GM21515 (cell line): Measurements from ENCODE around the gene MDP1.

ENCODE experiments used
- ATAC-seq: cut with Tn5 transposase; IDR thresholded peaks from one replicate; pipeline ENCODE4 v1.9.1; 2021; ENCODE audit not compliant: unreplicated experiment

Gene MDP1

GRCh38 chr14:24215495-24216344 is at the start of gene MDP1:
Gene MDP1 (minus strand): TSS chr14:24216066. CDS start chr14:24215955, 111 bp downstream.
- ATAC-seq = peak; percentile 63

GRCh38 chr14:24264298-24264697 is 48.4 kb upstream of the MDP1 start:
- no peak for ATAC-seq

DNA sequence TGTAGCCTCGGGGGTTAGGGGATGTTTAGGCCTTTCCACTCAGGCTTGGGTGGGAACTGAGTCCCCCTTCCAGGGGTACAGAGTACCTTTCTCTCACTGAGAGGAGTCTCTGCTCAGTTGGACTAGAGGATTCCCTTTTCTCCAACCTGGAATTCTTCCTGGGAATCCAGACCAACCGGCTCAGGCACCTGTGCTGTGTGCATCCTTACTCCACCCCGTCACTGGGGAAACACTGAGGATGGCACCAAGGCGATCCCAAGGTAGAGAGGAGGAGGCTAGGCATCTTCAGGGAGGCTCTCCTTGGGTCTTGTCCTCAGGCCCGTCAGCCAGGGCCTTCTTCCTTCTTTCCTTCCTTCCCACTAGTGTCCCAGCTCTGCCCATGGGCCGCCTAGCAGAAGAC is 48.0 kb upstream of the MDP1 start:
- no peak for ATAC-seq

DNA sequence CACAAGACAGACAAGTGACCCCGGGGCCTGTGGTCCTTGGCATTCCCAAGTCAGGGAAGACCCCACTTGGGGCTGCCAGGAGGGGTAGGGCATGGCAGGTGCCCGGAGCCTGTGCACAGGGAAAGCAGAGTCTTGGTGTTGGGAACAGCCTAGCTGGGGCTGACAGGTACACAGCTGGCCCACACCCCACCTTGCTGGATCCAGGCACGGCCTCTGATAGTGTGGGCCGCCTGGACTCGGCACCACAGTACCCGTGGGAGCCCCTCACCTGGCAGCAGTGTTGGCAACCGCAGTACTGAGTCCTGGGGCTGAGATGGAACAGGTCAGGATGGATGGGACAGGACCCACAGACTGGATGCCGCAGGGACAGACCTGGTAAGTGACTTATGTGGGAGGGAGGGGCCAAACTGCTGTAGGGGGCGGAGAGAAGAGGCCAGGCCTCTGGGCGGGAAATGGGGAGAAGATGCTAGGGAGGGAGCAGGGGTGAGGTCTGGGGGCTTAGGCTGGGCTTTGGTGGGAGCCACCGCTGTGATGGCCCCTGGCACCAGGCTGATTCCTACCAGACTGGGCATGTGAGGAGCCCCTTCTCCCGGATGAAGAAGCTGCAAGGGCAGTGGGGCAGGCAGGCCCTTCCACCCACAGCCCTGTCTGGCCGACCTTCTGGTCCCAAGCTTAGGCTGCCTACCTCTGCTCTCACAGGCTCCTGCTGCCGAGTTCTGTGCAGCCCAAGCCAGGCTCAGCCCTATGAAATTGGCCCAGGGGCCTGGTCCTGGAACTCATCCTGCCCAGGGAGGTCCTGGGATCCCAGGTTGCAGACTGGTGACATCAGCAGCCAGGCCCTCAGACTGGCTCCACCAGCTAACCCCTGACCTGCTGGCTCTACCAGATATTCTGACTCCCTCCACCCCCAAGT is 47.2 kb upstream of the MDP1 start, which contains the start of gene TGM1:
Gene TGM1, minus strand, starts transcription at position 357 of the 913 bp plus-strand sequence. CDS start 825 bp downstream, outside the sequence.
- ATAC-seq = no peak

GRCh38 chr14:24261969-24262327 is 46.1 kb upstream of the MDP1 start:
- ATAC-seq = no peak

- no peak for ATAC-seq
These were observed 45.5 kb upstream of the MDP1 start for GRCh38 chr14:24261256-24261968.

DNA sequence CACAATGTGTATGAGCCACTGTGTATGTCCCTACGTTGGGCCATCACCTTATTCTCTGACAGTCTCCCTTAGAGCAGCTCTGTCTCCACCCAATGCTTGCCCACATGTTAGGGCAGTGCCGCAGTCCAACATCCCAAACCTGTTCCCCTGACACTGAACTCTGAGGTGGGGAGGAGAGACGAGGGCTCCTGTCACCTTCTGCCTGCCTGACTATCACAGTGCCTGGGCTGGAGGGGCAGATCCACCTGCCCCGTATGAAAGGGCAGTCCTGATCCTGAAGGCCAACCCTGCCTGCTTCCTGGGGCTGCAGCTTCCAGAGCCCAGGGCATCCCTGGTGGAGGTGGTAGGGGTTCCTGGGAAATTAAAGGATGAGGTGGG is 44.9 kb upstream of the MDP1 start:
- ATAC-seq = no peak

GRCh38 chr14:24260026-24260779 is 44.3 kb upstream of the MDP1 start:
- no peak for ATAC-seq

DNA sequence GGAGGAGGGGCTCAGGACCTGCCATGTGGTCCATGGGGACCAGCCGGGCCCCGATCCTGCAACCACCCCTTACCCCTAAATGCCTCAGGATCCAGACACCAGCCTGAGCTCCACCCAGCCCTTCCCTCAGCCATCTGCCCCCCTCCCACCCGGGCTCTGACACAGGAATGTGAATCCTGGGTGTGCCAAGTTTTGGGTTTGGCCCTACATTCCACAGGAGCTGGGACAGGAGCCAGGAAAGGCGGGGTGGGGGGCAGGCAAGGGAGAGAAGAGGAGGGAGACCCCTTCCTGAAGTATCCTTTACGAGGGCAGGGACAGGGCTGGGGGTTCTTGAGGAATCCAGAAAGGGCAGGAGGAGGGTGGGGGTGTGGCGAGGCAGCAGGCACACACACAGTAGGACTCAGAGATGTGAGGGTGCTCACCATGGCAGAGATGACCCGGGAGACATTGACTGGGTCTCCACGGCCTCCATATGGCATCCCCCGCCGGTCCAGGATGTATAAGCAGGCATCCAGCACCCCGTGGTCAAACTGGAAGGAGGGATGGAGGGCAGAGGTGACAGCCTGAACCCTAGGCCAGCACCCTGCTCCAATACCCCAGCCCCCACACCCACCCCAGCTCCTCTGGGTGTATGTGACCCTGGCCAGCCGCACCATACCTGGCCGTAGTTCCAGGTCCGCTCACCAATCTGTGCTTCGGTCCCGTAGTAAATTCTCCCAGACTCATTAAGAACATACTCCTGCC is 43.6 kb upstream of the MDP1 start:
- no peak for ATAC-seq

- ATAC-seq = no peak
These were observed 42.8 kb upstream of the MDP1 start for GRCh38 chr14:24258548-24259265.

GRCh38 chr14:24258119-24258518 is 42.3 kb upstream of the MDP1 start:
- ATAC-seq = no peak

GRCh38 chr14:24256960-24257359 is 41.1 kb upstream of the MDP1 start:
- ATAC-seq = no peak

- no peak for ATAC-seq
These were observed 40.3 kb upstream of the MDP1 start for GRCh38 chr14:24255931-24256711.

- ATAC-seq = no peak
These were observed 39.6 kb upstream of the MDP1 start for GRCh38 chr14:24255438-24255837.

DNA sequence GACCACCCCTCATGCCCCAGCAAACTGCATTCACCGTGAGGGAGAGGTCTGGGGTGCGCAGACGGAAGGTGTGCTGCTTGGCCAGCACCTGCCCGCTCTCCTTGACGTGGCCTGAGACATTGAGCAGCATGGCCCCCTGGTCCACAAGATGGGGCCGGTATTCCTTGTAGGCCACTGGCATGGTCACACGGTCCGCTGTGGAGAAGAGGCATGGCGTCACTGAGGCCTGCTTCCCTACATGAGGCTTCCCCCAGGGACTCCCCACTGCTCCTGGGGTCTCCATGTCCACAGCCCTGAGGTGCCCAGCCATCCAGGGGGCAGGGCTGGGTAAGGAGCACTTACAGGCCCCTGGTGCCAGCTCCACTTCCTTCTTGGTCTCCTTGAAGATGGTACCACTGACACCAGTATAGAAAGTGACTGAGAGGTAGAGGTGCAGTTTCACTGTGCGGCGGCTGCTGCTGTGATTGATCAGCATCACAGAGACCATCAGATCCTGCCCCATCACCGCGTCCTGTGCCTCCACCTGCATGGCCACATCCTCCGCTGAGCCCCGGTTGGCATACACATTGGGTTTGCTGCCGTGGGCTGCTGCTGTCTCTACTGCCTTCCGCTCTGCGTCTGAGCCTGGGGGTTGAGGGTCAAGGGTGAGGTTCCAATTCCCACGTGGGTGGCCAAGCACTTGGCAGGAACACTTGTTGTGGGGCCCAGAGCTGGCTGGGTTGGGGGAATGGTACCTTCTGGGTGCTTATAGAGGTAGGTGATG is 38.9 kb upstream of the MDP1 start:
- no peak for ATAC-seq

DNA sequence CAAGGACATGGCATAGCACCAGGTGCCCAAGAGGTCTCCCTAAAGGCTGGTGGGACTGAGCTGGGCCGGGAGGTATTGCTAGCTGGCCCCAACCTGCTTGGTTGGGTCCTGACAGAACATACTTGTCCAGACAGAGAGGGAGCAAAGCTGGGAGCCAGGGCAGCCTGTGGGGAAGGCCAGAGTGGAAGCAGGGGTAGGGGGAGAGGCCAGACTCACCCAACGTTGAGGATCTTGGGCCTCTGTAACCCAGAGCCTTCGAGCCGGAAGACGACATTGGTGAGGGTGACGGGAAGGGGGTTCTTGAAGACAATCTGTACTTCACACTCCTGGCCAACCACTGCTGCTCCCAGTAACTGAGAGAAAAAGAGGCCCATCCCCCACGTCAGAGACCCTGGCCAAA is 38.1 kb upstream of the MDP1 start:
- ATAC-seq = no peak

GRCh38 chr14:24252289-24253124 is 36.6 kb upstream of the MDP1 start:
- no peak for ATAC-seq
